GM19351 (cell line): ENCODE measurements around the gene DYRK1A.
A peak's percentile ranks its signal among the peaks of the same experiment; 100 is the strongest.

ENCODE experiments used
- ATAC-seq: cut with Tn5 transposase; IDR thresholded peaks from one replicate; pipeline ENCODE4 v1.9.1; 2021; ENCODE audit warnings: mild to moderate bottlenecking, moderate library complexity; ENCODE audit not compliant: unreplicated experiment

DYRK1A gene

DNA sequence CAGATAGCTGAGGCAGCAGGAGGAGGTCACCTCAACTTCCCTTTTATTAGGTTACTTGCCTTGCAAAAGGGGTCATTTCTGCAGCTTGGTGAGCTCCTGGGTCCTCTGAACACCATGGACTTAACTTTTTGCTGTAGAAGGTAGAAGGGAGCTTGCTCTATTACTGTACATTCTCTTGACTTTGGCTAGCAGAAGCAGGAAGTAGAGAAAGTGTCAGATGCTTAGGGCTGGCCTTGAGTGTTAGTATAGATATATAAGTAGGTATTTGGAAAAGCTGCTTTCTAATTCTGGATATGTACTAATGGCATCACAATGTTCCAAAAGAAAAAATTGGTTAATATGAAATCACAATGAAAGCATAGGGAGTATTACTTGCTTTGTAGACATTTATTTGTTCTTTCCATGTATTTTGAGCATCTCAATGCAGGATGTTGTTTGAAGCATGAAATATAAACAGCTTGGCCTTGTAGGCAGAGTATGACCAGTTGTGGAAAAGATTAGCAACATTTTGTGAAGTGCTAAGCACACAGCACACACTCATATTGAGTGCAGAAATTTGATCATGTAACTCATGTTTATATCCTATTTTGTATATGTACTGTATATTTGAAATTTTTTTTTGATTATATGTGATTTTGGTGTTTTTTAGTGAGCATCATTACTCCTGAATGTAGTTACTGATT lies 108.8 kb downstream of the DYRK1A start:
- ATAC-seq, result no peak

DNA sequence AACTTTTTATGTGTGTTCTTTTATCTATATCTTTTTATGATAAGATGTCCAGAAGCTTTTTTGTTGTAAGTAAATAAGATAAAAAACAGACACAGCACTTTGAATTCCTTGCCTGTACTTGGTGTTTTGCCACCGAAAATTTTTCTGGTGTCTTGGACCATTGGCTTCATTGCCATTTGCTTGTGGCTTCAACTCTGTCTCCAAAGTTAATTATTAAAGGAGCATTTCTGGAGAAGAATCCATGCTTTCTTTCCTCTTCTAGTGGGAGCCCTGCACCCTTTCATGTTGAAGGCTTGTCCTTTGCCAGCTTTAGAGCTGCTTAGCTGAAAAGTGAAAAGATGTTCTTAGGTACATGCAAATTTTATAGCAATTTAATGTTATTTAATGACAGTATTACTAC lies 112.2 kb downstream of the DYRK1A start:
- no peak for ATAC-seq

- no peak for ATAC-seq
Measured at GRCh38 chr21:37483776-37484175, 117.2 kb downstream of the DYRK1A start.

GRCh38 chr21:37484535-37485474 lies 118.2 kb downstream of the DYRK1A start:
- ATAC-seq, result no peak

- ATAC-seq, result no peak
Measured at GRCh38 chr21:37489553-37489952, 123.0 kb downstream of the DYRK1A start.

DNA sequence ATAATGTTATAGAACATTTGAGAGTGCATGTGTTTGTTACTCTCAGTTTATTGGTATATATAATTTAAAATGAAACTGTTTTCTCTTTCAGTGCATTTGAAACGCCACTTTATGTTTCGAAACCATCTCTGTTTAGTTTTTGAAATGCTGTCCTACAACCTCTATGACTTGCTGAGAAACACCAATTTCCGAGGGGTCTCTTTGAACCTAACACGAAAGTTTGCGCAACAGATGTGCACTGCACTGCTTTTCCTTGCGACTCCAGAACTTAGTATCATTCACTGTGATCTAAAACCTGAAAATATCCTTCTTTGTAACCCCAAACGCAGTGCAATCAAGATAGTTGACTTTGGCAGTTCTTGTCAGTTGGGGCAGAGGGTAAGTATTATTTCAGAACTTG lies 123.5 kb downstream of the DYRK1A start:
- ATAC-seq, result no peak

- no peak for ATAC-seq
Measured at GRCh38 chr21:37496972-37497371, 130.4 kb downstream of the DYRK1A start.

- ATAC-seq, result no peak
Measured at GRCh38 chr21:37498664-37499063, 132.1 kb downstream of the DYRK1A start.

GRCh38 chr21:37502947-37503346 lies 136.4 kb downstream of the DYRK1A start:
- ATAC-seq, result no peak

GRCh38 chr21:37503848-37504467 lies 137.4 kb downstream of the DYRK1A start:
- ATAC-seq, result no peak

DNA sequence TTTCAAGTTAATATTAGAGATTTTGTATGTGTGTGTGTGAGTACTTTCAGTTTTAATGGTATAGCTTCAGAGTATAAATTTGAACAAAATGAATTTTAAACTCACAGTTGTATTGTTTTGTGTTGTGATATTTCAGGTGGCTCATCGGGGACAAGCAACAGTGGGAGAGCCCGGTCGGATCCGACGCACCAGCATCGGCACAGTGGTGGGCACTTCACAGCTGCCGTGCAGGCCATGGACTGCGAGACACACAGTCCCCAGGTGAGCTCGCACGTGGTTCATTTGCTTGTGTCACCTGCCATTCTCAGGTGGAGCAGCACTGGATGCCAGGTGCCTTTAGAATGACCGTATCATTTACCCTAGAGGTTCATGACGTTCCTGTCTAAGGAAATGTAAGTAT lies 139.4 kb downstream of the DYRK1A start:
- no peak for ATAC-seq

DNA sequence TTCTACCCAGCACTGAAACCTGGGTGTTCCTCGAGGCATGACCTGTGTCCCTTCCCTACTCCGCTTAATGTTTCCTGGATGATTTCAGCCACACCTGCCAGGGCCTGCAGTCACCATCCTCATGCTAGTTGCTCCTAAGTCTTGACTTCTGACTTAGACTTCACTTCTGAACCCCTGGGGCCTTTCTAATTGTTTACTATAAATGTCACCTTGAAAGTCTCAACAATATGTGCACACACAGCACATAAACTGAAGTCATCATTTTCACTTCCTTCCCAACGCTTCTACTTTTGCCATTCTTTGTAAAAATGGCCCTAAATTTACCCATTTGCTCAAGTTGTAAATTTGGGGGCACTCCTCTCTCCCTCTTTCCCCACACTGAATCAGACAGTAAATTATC lies 141.1 kb downstream of the DYRK1A start:
- ATAC-seq, result peak; percentile 62

GRCh38 chr21:37508341-37508740 lies 141.8 kb downstream of the DYRK1A start:
- ATAC-seq, result no peak

DNA sequence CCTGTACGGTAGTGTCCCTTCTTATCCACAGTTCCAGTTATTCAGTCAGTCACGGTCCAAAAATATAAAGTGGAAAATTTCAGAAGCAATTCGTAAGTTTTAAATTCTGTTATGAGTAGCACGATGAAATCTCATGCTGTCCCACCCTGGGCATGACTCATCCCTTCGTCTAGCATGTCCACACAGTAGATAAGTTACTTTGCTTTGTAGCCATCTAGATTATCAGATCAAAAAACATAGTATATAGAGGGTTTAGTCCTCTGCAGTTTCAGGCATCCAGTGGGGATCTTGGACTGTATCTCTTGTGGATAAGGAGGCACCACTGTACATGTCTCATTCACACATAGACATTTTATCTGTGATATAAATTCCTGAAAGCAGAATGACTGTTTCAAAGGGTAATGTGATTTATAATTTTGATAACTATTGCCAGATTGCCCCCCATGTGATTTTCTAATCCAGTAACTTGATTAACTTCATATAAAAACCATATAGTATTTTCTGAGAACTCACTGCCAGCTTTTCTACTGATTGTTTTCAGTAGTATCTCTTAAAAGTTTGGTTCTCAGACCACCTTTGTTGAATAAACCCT lies 143.3 kb downstream of the DYRK1A start:
- ATAC-seq, result no peak

DNA sequence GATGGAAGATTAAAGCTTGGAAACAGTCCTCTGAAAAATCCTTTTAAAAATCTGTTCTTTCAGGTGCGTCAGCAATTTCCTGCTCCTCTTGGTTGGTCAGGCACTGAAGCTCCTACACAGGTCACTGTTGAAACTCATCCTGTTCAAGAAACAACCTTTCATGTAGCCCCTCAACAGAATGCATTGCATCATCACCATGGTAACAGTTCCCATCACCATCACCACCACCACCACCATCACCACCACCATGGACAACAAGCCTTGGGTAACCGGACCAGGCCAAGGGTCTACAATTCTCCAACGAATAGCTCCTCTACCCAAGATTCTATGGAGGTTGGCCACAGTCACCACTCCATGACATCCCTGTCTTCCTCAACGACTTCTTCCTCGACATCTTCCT lies 145.3 kb downstream of the DYRK1A start:
- ATAC-seq, result no peak

DNA sequence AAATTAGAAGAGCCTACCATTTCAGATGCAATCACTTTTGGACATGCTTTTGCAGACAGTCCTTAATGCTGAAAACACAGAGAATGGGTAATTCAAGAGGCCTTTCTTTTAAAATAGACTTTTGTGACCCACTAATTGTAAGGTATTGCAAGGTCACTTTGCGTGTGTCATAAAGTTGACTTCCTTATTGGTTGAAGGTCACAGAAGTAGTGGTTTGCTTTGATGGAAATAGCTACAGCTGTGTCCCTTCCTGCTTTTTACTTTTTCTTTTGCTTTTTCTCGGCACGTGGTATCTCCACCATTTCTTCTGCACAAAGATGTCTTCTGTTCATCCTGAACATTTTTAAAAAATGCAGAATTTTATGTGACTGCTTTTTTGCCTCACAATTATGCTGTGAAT lies 146.8 kb downstream of the DYRK1A start:
- no peak for ATAC-seq

DNA sequence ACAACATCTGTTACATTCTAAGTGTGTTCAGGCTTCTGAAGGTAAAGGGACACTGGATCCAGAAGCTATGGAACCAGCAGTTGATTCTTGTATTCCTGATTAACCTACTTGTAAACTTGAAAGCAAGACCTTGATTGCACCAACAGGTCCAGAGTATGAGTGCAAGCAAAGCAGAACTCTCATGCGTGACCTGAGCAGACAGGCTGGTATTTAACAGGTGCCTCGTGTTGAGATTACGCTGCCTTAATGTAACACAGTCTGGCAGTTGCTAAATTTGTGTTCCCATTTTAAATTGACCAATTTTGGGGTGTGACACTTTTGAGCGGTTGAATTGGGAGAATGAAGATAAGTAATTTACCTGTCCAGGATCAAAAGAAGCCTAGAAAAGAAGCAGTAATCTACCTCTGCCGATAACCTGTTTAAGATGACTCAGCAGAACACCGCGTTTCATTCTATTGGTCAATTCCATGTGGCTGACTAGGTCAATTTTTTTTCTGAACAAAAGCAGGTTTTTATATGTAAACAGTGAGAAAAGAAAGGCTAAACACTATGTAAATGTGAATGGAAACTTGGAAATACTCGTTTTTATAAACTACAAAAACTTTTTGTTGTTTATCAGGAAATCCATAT lies 147.6 kb downstream of the DYRK1A start:
- no peak for ATAC-seq

DNA sequence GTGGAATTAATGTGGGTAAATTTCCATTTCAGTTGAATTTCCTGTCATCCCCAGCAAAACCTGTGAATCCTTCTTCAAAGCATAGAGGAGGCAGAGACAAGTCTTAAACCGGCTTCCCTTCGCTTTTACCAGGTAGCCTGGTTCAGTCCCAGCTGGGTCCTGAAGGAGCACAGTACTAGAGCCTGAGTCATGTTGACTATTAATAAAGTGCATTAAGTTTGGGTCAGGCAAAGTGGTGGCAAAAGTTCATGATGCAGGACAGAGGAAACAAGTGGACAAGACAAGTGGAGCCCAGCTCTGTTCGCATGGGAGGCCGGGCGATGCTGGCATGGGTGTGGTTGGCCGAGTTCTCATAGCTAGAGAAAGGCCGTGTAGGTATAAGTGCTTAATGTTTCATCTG lies 150.4 kb downstream of the DYRK1A start:
- no peak for ATAC-seq

DNA sequence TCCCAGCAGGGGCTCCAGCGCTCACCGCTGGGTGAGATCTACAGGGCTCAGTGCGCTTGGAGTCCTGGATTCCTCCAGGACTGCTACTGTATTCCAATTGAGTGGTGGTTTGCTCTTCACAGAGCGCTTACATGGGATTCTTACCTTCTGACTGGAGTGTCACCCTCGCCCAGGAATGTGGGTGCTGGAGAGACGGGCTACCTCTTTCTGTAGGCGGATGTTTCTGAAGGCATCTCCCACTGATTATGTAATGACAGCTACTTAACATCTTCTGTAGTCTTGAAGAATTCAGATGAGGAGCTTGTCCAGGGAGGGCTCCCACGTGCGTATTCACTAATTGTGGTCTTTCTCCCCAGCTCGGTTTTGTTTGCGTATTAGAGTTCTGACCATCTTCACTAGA lies 154.2 kb downstream of the DYRK1A start:
- ATAC-seq, result no peak

GRCh38 chr21:37521658-37522057 lies 155.1 kb downstream of the DYRK1A start:
- no peak for ATAC-seq
